Subcutaneous abdominal adipose tissue (tissue), 5 donors: ENCODE data around the gene LGALS9.
"Not testable (repeated sequence)": the region's sequence is repeated elsewhere in the genome, so short reads cannot be mapped to it uniquely, and the experiment has no call there.

Source experiments
- H3K27ac ChIP-seq: one replicate; pipeline ENCODE4 v1.7.0; 2013; ENCODE audit warnings: low read depth, mild to moderate bottlenecking, inconsistent platforms, low read length, moderate library complexity
- H3K27me3 ChIP-seq, 5 donors: one replicate each; pipeline ENCODE4 v1.7.0; 2013; ENCODE audit warnings: low read length in 5 of 5, inconsistent platforms in 1 of 5; ENCODE audit not compliant: control insufficient read depth in 5 of 5, insufficient read depth in 4 of 5
- H3K36me3 ChIP-seq, 5 donors: one replicate each; pipeline ENCODE4 v1.7.0; 2013; ENCODE audit warnings: low read length in 5 of 5; ENCODE audit not compliant: control insufficient read depth in 5 of 5, insufficient read depth in 5 of 5
- H3K4me1 ChIP-seq, 5 donors: one replicate each; pipeline ENCODE4 v1.7.0; 2013; ENCODE audit warnings: low read length in 5 of 5, mild to moderate bottlenecking in 3 of 5, moderate library complexity in 1 of 5; ENCODE audit not compliant: control insufficient read depth in 5 of 5, insufficient read depth in 5 of 5
- H3K4me3 ChIP-seq, 5 donors: one replicate each; pipeline ENCODE4 v1.7.0; 2013; ENCODE audit warnings: low read length in 5 of 5, low read depth in 1 of 5
- H3K9ac ChIP-seq, 5 donors: one replicate each; pipeline ENCODE4 v1.7.0; 2013; ENCODE audit warnings: low read length in 5 of 5, mild to moderate bottlenecking in 4 of 5, moderate library complexity in 3 of 5
- H3K9me3 ChIP-seq, 5 donors: one replicate each; pipeline ENCODE4 v1.7.0; 2013; ENCODE audit warnings: low read length in 5 of 5; ENCODE audit not compliant: control insufficient read depth in 5 of 5
- donor health status: healthy.
- donor health status: healthy.
- donor health status: healthy.
- donor health status: healthy.
- donor health status: healthy.

Gene LGALS9

DNA sequence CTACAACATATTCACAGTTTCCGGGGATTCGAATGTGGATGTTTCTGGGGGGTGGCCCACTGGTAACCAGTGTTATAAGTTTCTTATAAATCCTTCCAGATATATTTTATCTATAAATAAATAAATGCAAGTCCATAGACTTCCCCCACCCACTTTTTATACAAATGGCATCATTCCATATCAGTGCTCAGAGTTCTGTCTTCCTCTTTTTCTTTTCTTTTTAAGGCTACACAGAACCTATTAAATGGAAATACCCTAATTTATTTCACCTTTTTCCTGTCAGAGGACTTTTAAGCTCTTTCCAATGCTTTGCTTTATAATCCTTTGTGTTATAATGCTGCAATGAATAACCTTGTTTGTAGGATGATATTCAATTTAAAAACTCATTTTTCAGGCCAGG, 3.8 kb downstream of the LGALS9 start:
- Histone ChIP-seq H3K27me3 (no peaks in the 10 kb centered on the region), H3K27ac (no peak overlapping the region), H3K9me3 (no peaks in the 10 kb centered on the region), H3K9ac (no peak overlapping the region), H3K4me1 (peaks cover 10 to 50% (median 38%) of the 10 kb centered on the region in 5 donors), H3K4me3 (no peak overlapping the region), H3K36me3 (peaks cover 0 to 8% (median 3%) of the 10 kb centered on the region in 5 donors)

DNA sequence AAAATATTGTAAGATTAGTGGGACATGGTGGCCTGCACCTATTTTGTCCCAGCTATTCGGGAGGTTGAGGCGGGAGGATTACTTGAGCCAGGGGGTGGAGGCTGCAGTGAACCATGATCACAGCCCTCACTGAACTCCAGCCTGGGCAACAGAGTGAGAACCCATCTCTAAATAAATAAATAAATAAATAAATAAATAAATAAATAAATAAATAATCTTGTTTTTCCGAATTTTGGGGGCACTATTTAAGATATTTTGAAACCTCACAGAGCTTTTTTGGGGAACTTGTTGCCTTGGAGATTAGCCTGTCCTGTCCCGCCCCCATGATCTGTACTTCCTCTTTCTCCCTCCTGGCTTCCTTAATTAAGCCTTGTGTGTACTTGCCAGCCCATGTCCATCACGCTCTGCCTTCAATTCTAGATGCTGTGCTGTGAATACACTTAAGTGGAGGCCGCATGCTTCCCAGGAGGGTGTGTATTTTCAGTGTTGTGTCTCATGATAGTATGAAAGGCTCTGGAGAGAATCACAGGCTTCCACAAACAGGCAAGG, 4.4 kb downstream of the LGALS9 start:
- Histone ChIP-seq H3K27me3 (no peaks in the 10 kb centered on the region), H3K9me3 (no peaks in the 10 kb centered on the region), H3K9ac (no peak overlapping the region), H3K27ac (no peak overlapping the region), H3K36me3 (peaks cover 0 to 11% (median 6%) of the 10 kb centered on the region in 5 donors), H3K4me1 (peaks cover 10 to 50% (median 38%) of the 10 kb centered on the region in 5 donors), H3K4me3 (no peak overlapping the region)

DNA sequence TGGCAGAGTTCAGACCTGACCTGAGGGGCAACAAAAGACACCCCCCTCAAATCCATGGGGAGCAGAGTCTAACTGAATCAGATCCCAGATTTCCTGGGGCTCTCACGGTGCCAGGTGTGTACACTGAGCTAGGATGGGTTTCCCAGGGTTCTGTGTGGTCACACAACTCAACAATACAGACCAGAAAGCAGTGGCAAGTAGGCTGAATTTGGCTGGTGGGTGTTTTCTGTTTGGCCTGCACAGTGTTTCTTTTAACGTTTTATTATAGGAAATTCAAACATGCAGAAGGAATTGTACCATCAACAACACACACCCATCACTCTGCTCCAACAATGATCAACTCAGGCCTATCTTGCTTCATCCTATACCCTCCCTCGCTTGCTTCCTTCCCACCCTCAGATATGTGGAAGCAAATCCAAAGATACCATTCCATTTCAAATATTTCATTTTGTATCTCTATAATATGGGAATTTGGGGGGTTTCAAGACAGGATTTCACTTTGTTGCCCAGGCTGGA, 5.1 kb downstream of the LGALS9 start:
- H3K9me3 ChIP-seq, H3K27ac ChIP-seq, H3K4me3 ChIP-seq, H3K9ac ChIP-seq, H3K27me3 ChIP-seq: not testable (repeated sequence)
- H3K4me1 ChIP-seq: peaks cover 10 to 44% (median 33%) of the 10 kb centered on the region in 5 donors
- peaks cover 0 to 18% (median 12%) of the 10 kb centered on the region in 5 donors for H3K36me3 ChIP-seq

- peaks cover 0 to 24% (median 12%) of the 10 kb centered on the region in 5 donors for H3K36me3 ChIP-seq
- H3K4me3 ChIP-seq, H3K27ac ChIP-seq, H3K27me3 ChIP-seq, H3K9me3 ChIP-seq, H3K9ac ChIP-seq: not testable (repeated sequence)
- H3K4me1 ChIP-seq: peaks cover 8 to 27% (median 18%) of the 10 kb centered on the region in 5 donors
Measured at GRCh38 chr17:27637818-27638217, 6.8 kb downstream of the LGALS9 start.

DNA sequence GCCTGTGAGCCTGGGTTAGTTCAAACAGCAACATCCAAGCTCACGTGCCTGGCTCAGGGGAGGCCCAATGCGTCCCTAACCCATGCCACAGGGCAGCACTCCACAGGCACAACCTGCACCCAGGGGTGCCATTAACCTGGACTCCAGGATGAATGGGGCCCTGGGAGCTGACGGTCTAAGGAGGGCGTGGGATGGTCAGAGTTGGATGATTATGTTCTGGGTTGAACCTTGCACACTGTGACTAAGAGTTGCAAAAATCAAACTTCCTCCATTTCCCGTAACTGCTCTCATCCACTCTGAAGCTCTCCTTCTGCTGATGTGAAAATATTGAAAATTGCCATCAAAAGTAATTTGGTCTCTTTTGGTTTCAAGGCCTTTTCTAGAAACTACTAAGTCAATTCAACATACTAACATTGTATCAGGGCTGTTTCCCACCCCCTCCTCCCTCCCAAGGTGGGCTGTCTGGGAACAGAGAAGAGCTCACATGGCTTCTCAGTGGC, 7.5 kb downstream of the LGALS9 start:
- not testable (repeated sequence) for H3K4me3 ChIP-seq

GRCh38 chr17:27640790-27641189, 9.8 kb downstream of the LGALS9 start:
- H3K9me3 ChIP-seq: no peaks in the 10 kb centered on the region
- H3K27ac ChIP-seq: no peak overlapping the region
- H3K9ac ChIP-seq: no peak overlapping the region
- H3K36me3 ChIP-seq: peaks cover 0 to 37% (median 12%) of the 10 kb centered on the region in 5 donors
- H3K4me3 ChIP-seq: no peak overlapping the region
- no peaks in the 10 kb centered on the region for H3K27me3 ChIP-seq
- peaks cover 0 to 21% (median 18%) of the 10 kb centered on the region in 5 donors for H3K4me1 ChIP-seq

More for the DNA sequence above, 7.5 kb downstream of the LGALS9 start:
- not testable (repeated sequence) for H3K27ac ChIP-seq, H3K9me3 ChIP-seq, H3K27me3 ChIP-seq, H3K9ac ChIP-seq
- peaks cover 0 to 24% (median 12%) of the 10 kb centered on the region in 5 donors for H3K36me3 ChIP-seq
- peaks cover 2 to 20% (median 14%) of the 10 kb centered on the region in 5 donors for H3K4me1 ChIP-seq

- Histone ChIP-seq H3K9ac (no peak overlapping the region), H3K4me3 (no peak overlapping the region), H3K27ac (no peak overlapping the region), H3K4me1 (peaks cover 0 to 22% (median 18%) of the 10 kb centered on the region in 5 donors), H3K27me3 (no peaks in the 10 kb centered on the region), H3K9me3 (no peaks in the 10 kb centered on the region), H3K36me3 (peaks cover 0 to 50% (median 16%) of the 10 kb centered on the region in 5 donors)
Measured at GRCh38 chr17:27644586-27644985, 13.6 kb downstream of the LGALS9 start.

DNA sequence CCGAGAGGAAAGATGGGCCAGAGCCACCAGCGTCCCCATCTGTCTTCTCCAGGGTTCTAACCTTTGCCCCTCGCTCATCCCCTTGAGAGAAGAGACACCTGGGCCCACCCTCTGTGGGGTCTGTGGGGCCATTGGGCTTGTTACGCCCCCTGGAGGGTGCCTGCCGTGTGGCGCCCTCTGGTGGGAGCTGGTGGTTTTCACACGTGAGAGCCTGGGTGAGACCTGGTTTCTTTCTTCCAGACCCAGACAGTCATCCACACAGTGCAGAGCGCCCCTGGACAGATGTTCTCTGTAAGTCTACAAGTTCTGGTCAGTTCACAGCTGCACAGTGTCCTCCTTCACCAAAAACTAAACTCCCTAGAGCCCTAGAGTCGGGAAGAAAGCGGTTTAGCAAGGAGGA, 14.6 kb downstream of the LGALS9 start:
- Histone ChIP-seq H3K36me3 (peaks cover 0 to 44% (median 11%) of the 10 kb centered on the region in 5 donors), H3K4me1 (peaks cover 0 to 28% (median 22%) of the 10 kb centered on the region in 5 donors)
- not testable (repeated sequence) for H3K4me3 ChIP-seq, H3K27me3 ChIP-seq, H3K9me3 ChIP-seq, H3K27ac ChIP-seq, H3K9ac ChIP-seq

GRCh38 chr17:27646232-27646631, 15.2 kb downstream of the LGALS9 start:
- Histone ChIP-seq H3K27me3 (no peaks in the 10 kb centered on the region), H3K4me1 (peaks cover 0 to 31% (median 22%) of the 10 kb centered on the region in 5 donors), H3K9ac (no peak overlapping the region), H3K4me3 (no peak overlapping the region), H3K27ac (no peak overlapping the region), H3K9me3 (no peaks in the 10 kb centered on the region), H3K36me3 (peaks cover 0 to 38% (median 7%) of the 10 kb centered on the region in 5 donors)

DNA sequence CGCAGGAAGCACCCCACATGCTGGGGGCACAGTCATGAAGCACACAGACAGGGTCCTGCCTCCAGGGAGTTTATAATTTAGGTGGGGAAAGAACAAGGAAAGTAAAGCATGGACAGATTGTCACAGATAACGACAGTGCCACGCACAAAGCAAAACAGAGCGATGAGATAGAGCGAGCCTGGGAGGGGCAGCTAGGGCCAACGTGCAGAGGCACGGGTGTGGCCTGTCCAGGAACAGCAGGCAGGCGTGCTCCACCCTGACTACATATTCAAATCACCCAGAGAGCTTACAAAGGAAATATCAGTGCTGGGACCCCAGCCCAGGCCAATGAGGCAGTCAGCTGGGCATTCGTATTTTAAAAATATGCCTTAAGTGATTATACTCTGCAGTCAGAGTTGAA, 16.8 kb downstream of the LGALS9 start:
- Histone ChIP-seq H3K9me3 (no peaks in the 10 kb centered on the region), H3K4me1 (peaks cover 0 to 33% (median 22%) of the 10 kb centered on the region in 5 donors), H3K27ac (no peak overlapping the region), H3K9ac (no peak overlapping the region), H3K4me3 (no peak overlapping the region), H3K36me3 (peaks cover 0 to 34% (median 7%) of the 10 kb centered on the region in 5 donors), H3K27me3 (no peaks in the 10 kb centered on the region)
